Activated naive CD8-positive, alpha-beta T cell treated with anti-CD3 and anti-CD28 coated beads, Interleukin-2, amount 50 U/mL, for 24 hours (primary cell): ENCODE measurements around the gene NRK.
"Not testable (repeated sequence)": the region's sequence is repeated elsewhere in the genome, so short reads cannot be mapped to it uniquely, and the experiment has no call there.

Experiments
- ATAC-seq: fragments of 150-1000 bp; cut with Tn5 transposase; one replicate; pipeline ENCODE4 v1.10.0; 2021
- DNase-seq: peaks from one replicate; pipeline ENCODE4 v3.0.0; 2021
- H3K27ac Mint-ChIP-seq: one replicate; pipeline ENCODE4 v1.8.0; 2021; ENCODE audit warnings: mild to moderate bottlenecking, mixed read lengths
- H3K27me3 Mint-ChIP-seq: one replicate; pipeline ENCODE4 v1.8.0; 2021; ENCODE audit warnings: mixed read lengths
- H3K36me3 Mint-ChIP-seq: one replicate; pipeline ENCODE4 v1.8.0; 2021; ENCODE audit warnings: low read depth, mixed read lengths
- H3K4me1 Mint-ChIP-seq: one replicate; pipeline ENCODE4 v1.8.0; 2021; ENCODE audit warnings: mixed read lengths
- H3K4me3 Mint-ChIP-seq: one replicate; pipeline ENCODE4 v1.8.0; 2021; ENCODE audit warnings: mild to moderate bottlenecking, moderate library complexity, mixed read lengths
- H3K9me3 Mint-ChIP-seq: one replicate; pipeline ENCODE4 v1.8.0; 2021; ENCODE audit warnings: mixed read lengths

NRK gene

DNA sequence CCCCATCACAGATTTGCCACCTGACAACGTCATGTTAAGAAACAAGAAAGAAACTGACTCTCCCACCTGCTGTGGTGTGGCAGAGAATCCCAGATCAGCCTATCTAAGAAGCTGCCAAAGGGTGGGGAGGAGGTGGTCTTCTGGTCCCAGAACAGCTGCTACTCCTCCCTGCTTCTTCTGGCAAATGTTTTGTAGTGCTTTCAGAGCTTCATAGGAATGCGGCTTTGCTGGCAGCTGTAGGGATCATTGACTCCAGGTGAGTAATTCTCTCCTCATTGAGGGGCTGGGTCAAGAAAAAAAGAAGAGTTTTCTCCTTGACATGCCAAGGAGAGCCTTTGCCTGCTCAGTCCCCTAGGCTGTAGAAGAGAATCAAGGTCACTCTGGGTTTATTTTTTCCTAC lies 23.3 kb downstream of the NRK start:
- H3K4me1 Mint-ChIP-seq, result no peaks in the 10 kb centered on the region
- ATAC-seq (no peak), DNase-seq (no peak)
- H3K36me3 Mint-ChIP-seq, result no peaks in the 10 kb centered on the region
- H3K4me3 Mint-ChIP-seq, result no peak overlapping the region
- no peak overlapping the region for H3K27ac Mint-ChIP-seq
- no peaks in the 10 kb centered on the region for H3K27me3 Mint-ChIP-seq
- no peaks in the 10 kb centered on the region for H3K9me3 Mint-ChIP-seq

DNA sequence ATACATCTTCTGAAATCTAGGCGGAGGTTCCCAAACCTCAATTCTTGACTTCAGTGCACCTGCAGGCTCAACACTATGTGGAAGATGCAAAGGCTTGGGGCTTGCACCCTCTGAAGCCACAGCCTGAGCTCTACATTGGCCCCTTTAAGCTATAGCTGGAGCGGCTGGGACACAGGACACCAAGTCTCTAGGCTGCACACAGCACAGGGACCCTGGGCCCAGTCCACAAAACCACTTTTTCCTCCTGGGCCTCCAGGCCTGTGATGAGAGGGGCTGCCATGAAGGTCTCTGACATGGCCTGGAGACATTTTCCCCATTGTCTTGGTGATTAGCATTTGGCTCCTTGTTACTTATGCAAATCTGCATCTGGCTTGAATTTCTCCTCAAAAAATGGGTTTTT lies 27.8 kb downstream of the NRK start:
- not testable (repeated sequence) for H3K4me1 Mint-ChIP-seq, H3K9me3 Mint-ChIP-seq, ATAC-seq, H3K36me3 Mint-ChIP-seq, H3K27me3 Mint-ChIP-seq, DNase-seq, H3K4me3 Mint-ChIP-seq, H3K27ac Mint-ChIP-seq

DNA sequence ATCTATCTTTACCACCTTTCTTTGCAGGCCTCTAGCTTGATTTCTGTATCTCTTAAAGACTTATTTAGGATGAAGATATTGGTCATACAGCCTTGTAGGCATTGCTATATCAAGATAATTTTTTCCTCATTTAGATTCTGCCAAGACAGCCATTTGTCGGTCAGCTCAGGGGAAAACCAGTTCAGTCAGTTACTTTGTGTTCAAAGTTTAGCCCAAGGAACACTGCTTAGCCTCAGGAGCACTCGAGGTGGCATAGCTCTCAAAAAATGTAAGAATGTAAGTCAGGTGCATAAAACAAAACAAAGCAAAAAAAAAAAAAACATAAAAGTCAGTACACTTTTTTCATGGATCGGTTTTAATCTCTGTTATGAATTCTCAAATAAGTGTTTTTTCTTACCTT lies 43.4 kb downstream of the NRK start:
- Mint-ChIP-seq H3K36me3 (no peaks in the 10 kb centered on the region), H3K9me3 (no peaks in the 10 kb centered on the region), H3K4me3 (no peak overlapping the region), H3K27ac (no peak overlapping the region), H3K4me1 (no peaks in the 10 kb centered on the region), H3K27me3 (no peaks in the 10 kb centered on the region)
- DNase-seq (no peak), ATAC-seq (no peak)

DNA sequence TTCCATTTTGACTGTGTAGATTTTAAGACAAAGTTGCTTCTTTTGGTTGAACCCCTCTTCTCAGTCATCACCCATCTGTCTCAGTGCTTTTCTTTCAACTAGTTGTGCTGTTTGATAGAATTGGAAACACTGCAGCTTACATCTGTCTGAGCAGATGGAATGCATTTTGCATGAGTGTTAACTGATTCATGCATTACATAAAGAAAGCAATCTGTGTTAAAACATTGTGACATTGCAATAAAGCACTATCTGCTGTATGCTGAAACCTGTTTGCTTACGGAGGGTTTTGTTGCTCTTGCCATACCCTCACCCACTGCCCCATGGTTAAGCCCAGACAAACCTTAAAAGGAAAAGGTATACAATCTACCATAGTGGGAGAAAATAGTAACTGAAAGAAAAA lies 47.4 kb downstream of the NRK start:
- ATAC-seq (no peak), DNase-seq (no peak)
- H3K4me3 Mint-ChIP-seq, result no peak overlapping the region
- H3K9me3 Mint-ChIP-seq, result no peaks in the 10 kb centered on the region
- H3K36me3 Mint-ChIP-seq, result no peaks in the 10 kb centered on the region
- no peak overlapping the region for H3K27ac Mint-ChIP-seq
- H3K27me3 Mint-ChIP-seq, result no peaks in the 10 kb centered on the region
- H3K4me1 Mint-ChIP-seq, result no peaks in the 10 kb centered on the region

DNA sequence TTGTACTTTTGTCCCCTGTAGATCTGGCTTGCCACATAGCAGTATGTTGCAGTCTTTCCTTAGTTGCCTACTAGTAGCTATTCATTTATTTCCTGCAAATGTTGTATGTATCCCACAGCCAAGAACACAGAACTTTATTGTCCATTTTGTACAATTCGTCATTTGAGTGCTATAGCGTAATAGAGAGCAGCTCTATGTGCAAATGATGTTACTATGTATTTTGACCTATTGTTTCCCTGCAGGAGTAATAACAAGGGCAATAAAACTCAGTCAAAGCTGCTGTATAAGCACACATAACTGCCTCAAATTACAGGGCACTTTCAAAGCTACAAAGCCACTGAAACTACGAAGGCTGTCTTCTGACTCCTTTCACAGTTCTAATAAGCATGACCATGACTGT lies 48.1 kb downstream of the NRK start:
- H3K27me3 Mint-ChIP-seq, result no peaks in the 10 kb centered on the region
- no peaks in the 10 kb centered on the region for H3K9me3 Mint-ChIP-seq
- H3K36me3 Mint-ChIP-seq, result no peaks in the 10 kb centered on the region
- DNase-seq (no peak), ATAC-seq (no peak)
- no peak overlapping the region for H3K27ac Mint-ChIP-seq
- H3K4me3 Mint-ChIP-seq, result no peak overlapping the region
- H3K4me1 Mint-ChIP-seq, result no peaks in the 10 kb centered on the region

DNA sequence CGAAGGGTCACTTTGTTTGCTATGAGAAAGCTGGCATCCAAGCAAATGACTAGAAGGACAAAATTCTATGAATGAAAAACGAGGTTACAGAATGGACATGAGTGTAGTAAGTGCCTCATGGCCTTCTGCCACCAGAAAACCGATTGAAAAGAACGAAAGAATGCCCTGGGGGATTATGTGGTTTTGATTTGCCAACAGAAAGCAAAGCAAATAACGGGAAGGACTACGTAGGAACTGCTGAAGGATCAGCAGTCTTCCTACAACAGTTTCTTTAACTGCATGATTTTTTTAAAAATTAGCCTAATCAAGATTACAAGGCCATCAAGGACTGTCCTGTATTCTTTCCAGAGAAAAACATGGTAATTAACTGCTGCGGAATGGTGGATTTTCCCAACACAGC lies 50.6 kb downstream of the NRK start:
- DNase-seq (no peak), ATAC-seq (no peak)
- Mint-ChIP-seq H3K27ac (no peak overlapping the region), H3K27me3 (no peaks in the 10 kb centered on the region), H3K9me3 (no peaks in the 10 kb centered on the region), H3K4me1 (no peaks in the 10 kb centered on the region), H3K36me3 (no peaks in the 10 kb centered on the region), H3K4me3 (no peak overlapping the region)

DNA sequence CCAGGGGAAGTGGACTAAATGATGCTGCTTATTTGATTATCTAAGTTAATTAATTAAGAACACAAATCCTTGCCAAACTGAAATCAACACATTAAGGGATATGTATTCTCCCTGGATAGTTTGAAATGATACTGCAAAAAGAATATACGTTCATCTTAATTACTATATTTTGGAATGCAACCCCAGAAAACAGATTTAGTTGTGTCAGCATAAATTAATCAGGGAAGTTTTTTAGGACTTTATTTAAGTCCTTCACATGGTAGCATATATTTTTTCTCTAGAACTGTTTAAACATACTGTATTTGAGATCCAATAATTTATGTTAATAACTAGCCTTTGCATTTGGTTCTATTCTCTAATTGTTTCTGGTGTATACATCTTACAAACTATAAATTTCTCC lies 52.5 kb downstream of the NRK start:
- Mint-ChIP-seq H3K4me1 (no peaks in the 10 kb centered on the region), H3K27ac (no peak overlapping the region), H3K4me3 (no peak overlapping the region), H3K36me3 (no peaks in the 10 kb centered on the region), H3K27me3 (no peaks in the 10 kb centered on the region), H3K9me3 (no peaks in the 10 kb centered on the region)
- DNase-seq, result no peak
- ATAC-seq, result no peak

DNA sequence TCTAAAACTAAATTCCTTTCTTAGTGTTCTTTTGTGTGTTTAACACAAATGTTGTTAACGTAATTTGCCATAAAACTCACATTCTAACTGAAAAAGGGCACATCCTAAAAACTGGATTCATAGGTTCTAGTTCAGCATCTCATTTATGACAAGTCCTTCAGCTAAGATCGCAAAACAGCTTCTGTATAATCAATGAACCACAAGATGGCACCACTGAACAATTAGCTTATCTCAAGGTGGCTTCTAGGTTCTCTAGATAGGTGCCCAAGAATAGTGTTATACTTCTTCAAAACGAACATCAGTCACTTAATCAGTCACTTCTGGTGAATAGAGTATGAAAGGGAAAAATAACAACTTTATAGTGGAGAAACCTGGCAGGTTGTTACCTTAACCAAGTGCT lies 54.3 kb downstream of the NRK start:
- DNase-seq (no peak), ATAC-seq (no peak)
- Mint-ChIP-seq H3K4me1 (no peaks in the 10 kb centered on the region), H3K36me3 (no peaks in the 10 kb centered on the region), H3K27ac (no peak overlapping the region), H3K9me3 (no peaks in the 10 kb centered on the region), H3K4me3 (no peak overlapping the region), H3K27me3 (no peaks in the 10 kb centered on the region)

DNA sequence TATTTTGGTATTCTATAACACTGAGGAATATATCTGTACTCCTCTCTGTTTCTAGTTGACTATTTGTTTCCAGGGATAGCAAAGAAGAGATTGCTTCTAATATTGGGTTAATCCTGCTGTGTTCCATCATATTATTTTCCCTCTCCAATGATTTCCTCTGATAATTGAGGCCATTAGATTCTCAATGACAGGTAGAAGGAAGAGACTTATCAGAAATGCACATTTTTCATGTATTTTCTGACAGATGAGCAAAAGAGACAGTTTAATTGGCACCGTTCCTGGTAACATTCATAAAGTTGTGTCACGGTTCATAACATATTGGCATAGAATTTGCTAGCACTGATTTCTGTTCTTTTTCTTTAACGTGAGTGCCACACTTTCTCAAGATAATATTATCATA lies 58.2 kb downstream of the NRK start:
- H3K36me3 Mint-ChIP-seq, result no peaks in the 10 kb centered on the region
- H3K9me3 Mint-ChIP-seq, result no peaks in the 10 kb centered on the region
- ATAC-seq (no peak), DNase-seq (no peak)
- no peak overlapping the region for H3K4me3 Mint-ChIP-seq
- no peaks in the 10 kb centered on the region for H3K27me3 Mint-ChIP-seq
- H3K27ac Mint-ChIP-seq, result no peak overlapping the region
- no peaks in the 10 kb centered on the region for H3K4me1 Mint-ChIP-seq

DNA sequence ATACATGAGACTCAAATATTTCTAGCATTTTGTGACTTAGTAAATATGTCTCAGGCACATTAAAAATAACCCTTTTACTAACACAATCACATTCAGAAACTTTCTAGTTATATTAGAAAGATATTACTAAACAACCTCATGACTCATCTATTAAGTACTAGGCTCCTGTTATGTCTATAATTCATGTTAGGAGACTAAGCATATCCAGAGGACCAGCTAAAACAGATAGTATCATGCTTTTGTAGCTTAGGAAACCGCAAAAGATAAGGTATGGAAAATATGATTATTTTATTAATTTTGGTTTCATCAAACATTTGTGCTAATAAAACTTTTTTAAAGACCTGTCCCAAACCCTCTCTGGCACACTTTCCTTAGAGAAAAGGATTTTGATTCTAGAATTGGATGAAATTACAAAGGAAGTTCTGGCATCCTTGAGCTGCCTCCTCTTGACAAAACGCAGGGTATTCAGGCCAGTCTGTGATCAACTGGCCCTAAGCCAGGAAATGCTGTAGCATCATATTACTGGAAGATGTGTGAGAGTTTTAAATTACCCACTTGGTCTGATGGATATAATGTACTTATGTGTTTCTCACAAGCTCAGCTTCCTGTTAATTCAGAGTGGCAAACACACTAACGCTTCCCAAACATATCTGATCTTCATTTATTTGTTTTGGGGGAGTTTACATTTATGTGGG lies 60.4 kb downstream of the NRK start:
- no peak for DNase-seq
- Mint-ChIP-seq H3K27ac (no peak overlapping the region), H3K27me3 (no peaks in the 10 kb centered on the region), H3K9me3 (no peaks in the 10 kb centered on the region), H3K4me1 (no peaks in the 10 kb centered on the region), H3K36me3 (no peaks in the 10 kb centered on the region), H3K4me3 (no peak overlapping the region)
- no peak for ATAC-seq

DNA sequence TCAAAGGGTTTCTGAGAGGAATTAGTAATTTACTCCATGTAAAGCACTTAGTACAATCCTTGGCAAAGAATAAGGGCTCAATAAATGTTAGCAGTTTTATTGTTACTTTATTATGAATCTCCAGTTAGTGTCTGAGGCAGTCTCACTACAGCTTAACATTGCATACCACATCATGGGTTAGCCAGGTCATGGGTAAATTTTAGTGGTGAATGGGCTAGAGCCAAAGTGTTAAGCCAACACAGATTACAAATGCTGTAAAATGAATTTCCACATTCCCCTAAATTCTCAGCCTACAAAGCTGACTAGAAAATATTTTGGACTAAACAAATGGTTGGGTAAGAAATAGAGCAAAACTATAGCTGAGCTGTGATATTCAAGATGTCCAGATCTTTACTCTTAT lies 72.4 kb downstream of the NRK start:
- Mint-ChIP-seq H3K4me1 (no peaks in the 10 kb centered on the region), H3K9me3 (no peaks in the 10 kb centered on the region), H3K27ac (no peak overlapping the region), H3K27me3 (no peaks in the 10 kb centered on the region), H3K36me3 (no peaks in the 10 kb centered on the region), H3K4me3 (no peak overlapping the region)
- DNase-seq (no peak), ATAC-seq (no peak)

DNA sequence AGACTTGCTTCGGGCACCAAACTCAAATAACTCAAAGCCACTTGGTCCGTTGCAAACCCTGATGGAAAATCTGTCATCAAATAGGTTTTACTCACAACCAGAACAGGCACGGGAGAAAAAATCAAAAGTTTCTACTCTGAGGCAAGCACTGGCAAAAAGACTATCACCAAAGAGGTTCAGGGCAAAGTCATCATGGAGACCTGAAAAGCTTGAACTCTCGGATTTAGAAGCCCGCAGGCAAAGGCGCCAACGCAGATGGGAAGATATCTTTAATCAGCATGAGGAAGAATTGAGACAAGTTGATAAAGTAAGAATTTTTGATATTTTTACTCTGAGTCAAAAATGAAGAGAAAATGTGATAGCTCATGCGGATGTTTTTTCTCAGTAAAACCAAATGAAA lies 87.2 kb downstream of the NRK start:
- Mint-ChIP-seq H3K9me3 (no peaks in the 10 kb centered on the region), H3K27ac (no peak overlapping the region), H3K36me3 (no peaks in the 10 kb centered on the region), H3K27me3 (no peaks in the 10 kb centered on the region), H3K4me1 (no peaks in the 10 kb centered on the region), H3K4me3 (no peak overlapping the region)
- DNase-seq, result no peak
- no peak for ATAC-seq

DNA sequence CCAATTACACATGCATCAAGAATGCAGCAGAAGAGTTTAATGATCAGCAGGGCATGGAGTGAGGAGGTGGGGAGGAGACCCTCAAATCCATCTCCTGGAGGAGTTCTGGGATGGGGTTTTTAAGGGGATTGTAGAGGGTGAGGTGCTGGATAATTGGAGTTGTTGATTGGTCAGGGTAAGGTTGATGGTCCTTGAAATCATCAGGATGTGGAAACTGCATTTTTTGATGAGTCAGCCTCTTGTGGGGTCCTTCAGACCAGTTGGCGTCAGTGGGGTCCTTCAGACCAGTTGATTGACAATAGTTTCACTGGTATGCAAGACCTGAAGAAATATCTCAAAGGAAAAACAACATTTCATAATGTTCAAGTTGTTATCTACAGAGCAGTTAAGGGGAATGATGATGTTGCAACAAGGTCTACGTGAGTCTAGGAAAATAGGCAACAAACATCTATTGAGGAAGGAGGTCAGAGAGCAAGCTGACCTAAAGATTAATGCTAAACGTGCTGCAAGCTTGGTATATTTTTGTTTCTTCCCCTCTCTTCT lies 88.3 kb downstream of the NRK start:
- no peaks in the 10 kb centered on the region for H3K9me3 Mint-ChIP-seq
- no peak overlapping the region for H3K27ac Mint-ChIP-seq
- no peak overlapping the region for H3K4me3 Mint-ChIP-seq
- DNase-seq (no peak), ATAC-seq (no peak)
- no peaks in the 10 kb centered on the region for H3K4me1 Mint-ChIP-seq
- no peaks in the 10 kb centered on the region for H3K27me3 Mint-ChIP-seq
- no peaks in the 10 kb centered on the region for H3K36me3 Mint-ChIP-seq

DNA sequence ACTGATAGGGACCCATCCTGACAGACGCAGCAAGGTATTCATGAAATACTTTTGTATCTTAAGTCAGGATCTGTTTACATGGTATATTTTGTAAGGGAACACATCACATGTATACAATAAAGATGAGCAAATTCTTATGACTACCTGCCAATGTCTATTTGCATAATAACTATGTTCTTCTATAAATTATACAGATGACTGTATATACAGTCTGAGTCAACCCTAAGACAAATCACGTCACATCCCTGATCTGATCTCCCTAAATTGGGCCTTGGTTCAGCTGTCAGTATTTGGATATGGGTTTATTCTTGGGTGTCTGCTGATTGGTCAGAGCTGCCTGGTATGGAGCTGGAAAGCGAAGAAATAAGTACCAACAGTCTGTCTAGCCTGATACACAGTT lies 122.9 kb downstream of the NRK start:
- H3K36me3 Mint-ChIP-seq, result no peaks in the 10 kb centered on the region
- DNase-seq, result no peak
- H3K4me3 Mint-ChIP-seq, result no peak overlapping the region
- no peaks in the 10 kb centered on the region for H3K27me3 Mint-ChIP-seq
- H3K4me1 Mint-ChIP-seq, result no peaks in the 10 kb centered on the region
- no peak for ATAC-seq
- no peak overlapping the region for H3K27ac Mint-ChIP-seq
- no peaks in the 10 kb centered on the region for H3K9me3 Mint-ChIP-seq

DNA sequence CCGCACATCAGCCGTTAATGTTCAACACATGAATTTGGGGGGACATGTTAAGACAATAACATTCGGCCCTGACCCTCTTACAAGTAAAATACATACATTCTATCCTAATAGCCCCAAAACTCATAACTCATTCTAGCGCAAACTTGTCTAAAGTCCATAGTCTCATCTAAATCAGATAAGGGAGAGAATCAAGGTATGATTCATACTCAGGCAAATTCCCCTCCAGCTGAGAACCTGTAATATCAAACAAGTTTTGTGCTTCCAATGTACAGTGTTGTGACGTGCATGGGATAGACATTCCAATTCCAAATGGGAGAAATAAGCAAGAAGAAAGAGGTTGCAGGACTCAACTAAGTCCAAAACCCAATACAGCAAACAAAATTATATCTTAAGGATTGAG lies 147.1 kb downstream of the NRK start:
- ATAC-seq, result no peak
- no peak for DNase-seq
- Mint-ChIP-seq H3K4me3 (no peak overlapping the region), H3K9me3 (no peaks in the 10 kb centered on the region), H3K27me3 (no peaks in the 10 kb centered on the region), H3K36me3 (no peaks in the 10 kb centered on the region), H3K4me1 (no peaks in the 10 kb centered on the region), H3K27ac (no peak overlapping the region)
